ENCODE results near the gene COQ4.
A peak's percentile ranks its signal among the peaks of the same experiment; 100 is the strongest.

COQ4 gene

DNA sequence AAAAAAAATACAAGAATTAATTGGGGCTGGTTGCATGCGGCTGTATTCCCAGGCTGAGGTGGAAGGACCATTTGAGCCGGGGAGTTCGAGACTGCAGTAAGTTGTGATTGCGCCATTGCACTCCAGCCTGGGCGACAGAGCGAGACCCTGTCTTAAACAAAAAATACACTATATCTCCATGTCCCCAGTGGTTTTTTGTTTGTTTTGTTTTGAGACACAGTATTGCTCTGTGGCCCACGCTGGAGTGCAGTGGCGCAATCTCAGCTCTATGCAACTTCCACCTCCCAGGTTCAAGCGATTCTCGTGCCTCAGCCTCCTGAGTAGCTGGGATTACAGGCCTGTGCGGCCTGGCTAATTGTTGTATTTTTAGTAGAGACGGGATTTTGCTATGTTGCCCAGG lies 1.2 kb downstream of the COQ4 start:
- H3K4me3 ChIP-seq (ENCODE audit: low read depth, low read length) = peak overlapping the region; percentile 97
- POLR2A ChIA-PET = interaction anchor here (1.2 kb wide), 1 partner anchor 47 kb away, joined by 3 read pairs; the partner anchor contains the start of gene URM1
- TF ChIP-seq, protein P1, sequence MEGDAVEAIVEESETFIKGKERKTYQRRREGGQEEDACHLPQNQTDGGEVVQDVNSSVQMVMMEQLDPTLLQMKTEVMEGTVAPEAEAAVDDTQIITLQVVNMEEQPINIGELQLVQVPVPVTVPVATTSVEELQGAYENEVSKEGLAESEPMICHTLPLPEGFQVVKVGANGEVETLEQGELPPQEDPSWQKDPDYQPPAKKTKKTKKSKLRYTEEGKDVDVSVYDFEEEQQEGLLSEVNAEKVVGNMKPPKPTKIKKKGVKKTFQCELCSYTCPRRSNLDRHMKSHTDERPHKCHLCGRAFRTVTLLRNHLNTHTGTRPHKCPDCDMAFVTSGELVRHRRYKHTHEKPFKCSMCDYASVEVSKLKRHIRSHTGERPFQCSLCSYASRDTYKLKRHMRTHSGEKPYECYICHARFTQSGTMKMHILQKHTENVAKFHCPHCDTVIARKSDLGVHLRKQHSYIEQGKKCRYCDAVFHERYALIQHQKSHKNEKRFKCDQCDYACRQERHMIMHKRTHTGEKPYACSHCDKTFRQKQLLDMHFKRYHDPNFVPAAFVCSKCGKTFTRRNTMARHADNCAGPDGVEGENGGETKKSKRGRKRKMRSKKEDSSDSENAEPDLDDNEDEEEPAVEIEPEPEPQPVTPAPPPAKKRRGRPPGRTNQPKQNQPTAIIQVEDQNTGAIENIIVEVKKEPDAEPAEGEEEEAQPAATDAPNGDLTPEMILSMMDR (IDR thresholded peaks at IDR 0.05; ENCODE audit: insufficient read depth, low read length, missing control alignments) = no peak
- CTCF ChIA-PET = interaction anchor here (1.0 to 2.6 kb wide), 4 partner anchors 9 to 18 kb away, joined by 3 to 15 read pairs (median 7); no protein-coding TSS in a partner anchor
- DNase-seq (ENCODE audit: low read depth, low spot score) = no peak

DNA sequence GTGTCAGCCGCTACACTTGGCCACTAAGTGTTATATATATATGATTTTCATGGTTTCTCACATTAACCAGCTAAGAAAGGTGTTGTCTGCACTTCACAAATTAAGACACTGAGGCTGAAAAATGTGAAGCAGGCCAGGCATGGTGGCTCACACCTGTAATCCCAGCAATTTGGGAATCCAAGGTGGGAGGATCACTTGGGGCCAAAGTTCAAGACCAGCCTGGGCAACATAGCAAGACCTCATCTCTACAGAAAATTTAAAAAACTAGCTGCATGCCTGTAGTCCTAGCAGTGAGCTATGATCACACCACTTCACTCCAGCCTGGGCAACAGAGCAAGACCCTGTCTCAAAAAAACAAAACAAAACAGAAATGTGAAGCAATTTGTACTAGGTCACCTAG lies 1.8 kb downstream of the COQ4 start:
- TF ChIP-seq, protein P1 (IDR thresholded peaks at IDR 0.05; ENCODE audit: insufficient read depth, low read length, missing control alignments) = no peak
- H3K4me3 ChIP-seq (ENCODE audit: low read depth, low read length) = no peak overlapping the region
- POLR2A ChIA-PET = interaction anchor here (1.2 kb wide), 1 partner anchor 17 kb away, joined by 4 read pairs; no protein-coding TSS in a partner anchor
- DNase-seq (ENCODE audit: low read depth, low spot score) = no peak
- CTCF ChIA-PET = interaction anchor here (1.0 to 2.6 kb wide), 4 partner anchors 8 to 199 kb away, joined by 4 to 15 read pairs (median 7); no protein-coding TSS in a partner anchor

DNA sequence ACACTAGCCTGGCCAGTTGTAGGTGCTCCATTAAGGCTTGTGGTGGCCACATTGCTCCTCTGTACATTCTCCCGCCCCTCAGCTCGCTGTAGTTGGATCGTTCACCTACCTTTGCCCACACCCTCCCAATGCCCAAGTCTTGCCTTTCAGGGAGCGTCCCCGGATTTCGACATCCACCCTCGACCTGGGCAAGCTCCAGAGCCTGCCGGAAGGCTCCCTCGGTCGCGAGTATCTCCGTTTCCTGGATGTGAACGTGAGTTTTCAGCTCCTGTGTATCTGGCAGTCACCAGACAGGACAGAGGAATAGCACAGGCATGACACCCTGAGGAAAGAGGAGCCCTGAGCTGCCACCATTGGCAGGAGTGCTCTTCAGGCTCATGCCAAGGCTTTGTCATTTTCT lies 3.0 kb downstream of the COQ4 start:
- ChIA-PET POLR2A (interaction anchor here (1.2 kb wide), 1 partner anchor 16 kb away, joined by 4 read pairs; no protein-coding TSS in a partner anchor), CTCF (interaction anchor here (1.5 to 2.6 kb wide), 4 partner anchors 9 to 200 kb away, joined by 4 to 15 read pairs (median 7); no protein-coding TSS in a partner anchor)
- no peak overlapping the region for H3K4me3 ChIP-seq (ENCODE audit: low read depth, low read length)
- no peak for DNase-seq (ENCODE audit: low read depth, low spot score)
- TF ChIP-seq, protein P1 (IDR thresholded peaks at IDR 0.05; ENCODE audit: insufficient read depth, low read length, missing control alignments) = no peak

DNA sequence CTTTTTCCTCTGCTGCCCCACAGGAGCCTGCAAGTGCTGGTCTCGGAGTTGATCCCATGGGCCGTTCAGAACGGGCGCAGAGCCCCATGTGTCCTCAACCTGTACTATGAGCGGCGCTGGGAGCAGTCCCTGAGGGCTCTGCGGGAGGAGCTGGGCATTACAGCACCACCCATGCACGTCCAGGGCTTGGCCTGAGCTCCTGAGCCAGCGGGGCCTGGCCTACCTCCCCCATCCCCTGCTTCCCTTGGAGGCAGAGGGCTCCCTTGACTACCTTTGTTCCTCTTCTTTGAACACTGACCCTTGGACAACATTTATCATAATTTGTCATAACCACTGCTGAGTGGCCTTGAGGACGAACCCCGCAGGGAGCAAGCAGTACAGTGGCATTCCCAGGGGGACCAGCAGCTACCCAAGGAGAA lies 10.8 kb downstream of the COQ4 start:
- TF ChIP-seq, protein P1 (IDR thresholded peaks at IDR 0.05; ENCODE audit: insufficient read depth, low read length, missing control alignments) = no peak
- ChIA-PET CTCF (interaction anchor here (2.3 to 2.7 kb wide), 3 partner anchors 8 to 38 kb away, joined by 10 to 11 read pairs (median 10); no protein-coding TSS in a partner anchor), POLR2A (no interaction called here)
- no peak for DNase-seq (ENCODE audit: low read depth, low spot score)
- H3K4me3 ChIP-seq (ENCODE audit: low read depth, low read length) = no peak overlapping the region

DNA sequence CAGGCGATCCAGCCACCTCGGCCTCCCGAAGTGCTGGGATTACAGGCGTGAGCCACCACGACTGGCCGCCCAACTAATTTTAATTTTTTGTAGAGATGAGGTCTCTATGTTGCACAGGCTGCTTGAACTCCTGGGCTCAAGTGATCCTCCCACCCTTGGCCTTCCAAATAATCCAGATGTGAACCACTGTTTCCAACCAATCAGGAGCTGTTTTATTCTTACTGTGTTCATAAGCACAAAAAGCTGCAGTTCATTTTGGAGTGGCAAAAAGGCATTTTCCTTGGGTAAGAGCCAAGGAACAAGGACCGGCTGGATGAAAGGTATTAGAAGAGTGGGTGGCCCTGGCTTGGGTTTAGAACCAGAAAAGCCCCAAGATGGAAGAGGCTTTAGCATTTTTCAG lies 12.5 kb downstream of the COQ4 start:
- TF ChIP-seq, protein P1 (IDR thresholded peaks at IDR 0.05; ENCODE audit: insufficient read depth, low read length, missing control alignments) = no peak
- POLR2A ChIA-PET = no interaction called here
- no peak for DNase-seq (ENCODE audit: low read depth, low spot score)
- no peak overlapping the region for H3K4me3 ChIP-seq (ENCODE audit: low read depth, low read length)
- CTCF ChIA-PET = interaction anchor here (1.0 to 2.3 kb wide), 8 partner anchors 9 to 300 kb away, joined by 3 to 11 read pairs (median 4); no protein-coding TSS in a partner anchor

DNA sequence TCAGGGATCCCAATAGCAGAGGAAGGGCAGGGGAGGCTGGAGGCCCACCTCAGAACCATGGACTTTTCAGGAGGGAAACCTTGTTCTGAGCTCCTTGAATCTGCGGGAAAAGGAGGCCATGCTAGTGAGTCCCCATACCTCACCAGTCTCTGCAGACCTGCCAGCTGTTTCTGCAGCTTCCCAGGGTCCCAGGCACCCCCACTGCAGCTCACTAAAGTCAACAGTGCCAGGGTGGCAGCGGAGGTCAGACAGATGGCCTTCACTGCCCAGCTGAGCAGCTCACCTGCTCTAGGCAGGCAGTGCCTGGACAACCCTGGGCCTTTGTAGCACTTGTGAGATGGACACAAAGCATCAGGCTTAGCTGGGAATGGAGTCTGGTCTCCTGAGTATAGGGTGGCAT lies 13.3 kb downstream of the COQ4 start:
- H3K4me3 ChIP-seq (ENCODE audit: low read depth, low read length) = no peak overlapping the region
- TF ChIP-seq, protein P1 (IDR thresholded peaks at IDR 0.05; ENCODE audit: insufficient read depth, low read length, missing control alignments) = no peak
- ChIA-PET POLR2A (no interaction called here), CTCF (interaction anchor here (0.6 to 2.2 kb wide), 8 partner anchors 8 to 41 kb away, joined by 3 to 11 read pairs (median 3); partner anchors contain the start of gene COQ4)
- DNase-seq (ENCODE audit: low read depth, low spot score) = no peak
